Stimulated activated CD4-positive, alpha-beta T cell treated with anti-CD3 and anti-CD28 coated beads, Interleukin-2, amount 100 ng/mL, for 48 hours (primary cell): ENCODE results near the gene FXYD4.

ENCODE experiments used
- DNase-seq, 2 donors: peaks; one replicate each; pipeline ENCODE4 v3.0.0-alpha.2; 2020

Gene FXYD4

DNA sequence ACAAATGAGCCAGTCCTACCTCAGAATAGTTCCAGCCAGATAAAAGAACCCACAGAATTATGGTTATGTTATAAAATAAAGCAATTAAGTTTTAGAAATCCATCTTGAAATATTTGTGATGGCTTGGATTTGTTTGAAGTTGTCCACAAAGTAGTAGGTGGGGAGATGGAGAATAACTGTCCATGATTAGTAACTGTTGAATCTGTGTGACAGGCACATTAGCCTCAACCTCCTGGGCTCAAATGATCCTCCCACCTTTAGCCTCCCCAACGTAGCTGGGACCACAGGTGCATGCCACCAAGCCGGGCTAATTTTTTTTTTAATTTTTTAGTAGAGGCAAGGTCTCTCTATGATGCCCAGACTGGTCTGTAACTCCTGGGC is 27.5 kb downstream of the FXYD4 start:
- no peak for DNase-seq

DNA sequence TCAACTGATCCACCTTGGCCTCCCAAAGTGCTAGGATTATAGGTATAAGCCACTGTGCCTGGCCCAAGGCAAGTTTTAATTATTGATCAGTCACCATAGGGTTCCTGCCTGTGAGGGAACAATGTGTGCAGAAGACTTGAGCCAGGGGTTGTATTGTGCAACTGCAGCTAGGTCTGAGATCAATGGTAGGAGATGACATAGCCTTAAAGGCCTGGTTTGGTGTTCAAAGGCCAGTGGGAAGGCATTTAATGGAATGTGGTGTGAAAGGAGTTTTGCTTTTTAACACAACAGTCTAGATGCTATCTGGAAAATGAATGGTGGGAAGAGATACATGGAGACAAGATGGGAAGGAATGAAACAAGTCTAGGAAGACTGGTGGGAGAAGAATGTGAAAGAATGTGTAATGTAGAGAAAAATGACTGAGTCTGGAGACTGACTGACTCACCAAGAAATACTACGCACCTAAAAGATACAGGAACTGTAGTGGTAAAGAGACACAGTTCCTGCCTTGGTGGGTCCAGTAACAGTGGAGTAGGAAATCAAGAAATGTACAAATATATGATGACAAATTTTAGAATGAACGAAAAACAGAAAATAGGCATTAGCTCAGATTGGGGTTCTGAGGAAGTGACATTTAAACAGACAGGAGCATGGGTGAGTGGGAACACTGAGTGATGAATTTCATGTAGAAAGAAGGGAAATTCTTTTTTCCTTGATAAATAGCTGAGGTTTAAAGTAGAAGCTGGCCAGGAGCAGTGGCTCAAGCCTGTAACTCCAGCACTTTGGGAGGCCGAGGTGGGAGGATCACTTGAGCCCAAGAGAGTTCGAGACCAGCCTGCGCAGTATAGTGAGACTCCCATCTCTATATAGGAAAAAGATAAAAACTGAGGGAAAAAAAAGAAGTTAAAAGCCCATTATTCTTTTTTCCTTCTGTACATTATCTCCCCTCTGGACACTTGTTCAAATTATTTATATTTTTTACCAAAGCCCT is 28.2 kb downstream of the FXYD4 start:
- DNase-seq: no peak

DNA sequence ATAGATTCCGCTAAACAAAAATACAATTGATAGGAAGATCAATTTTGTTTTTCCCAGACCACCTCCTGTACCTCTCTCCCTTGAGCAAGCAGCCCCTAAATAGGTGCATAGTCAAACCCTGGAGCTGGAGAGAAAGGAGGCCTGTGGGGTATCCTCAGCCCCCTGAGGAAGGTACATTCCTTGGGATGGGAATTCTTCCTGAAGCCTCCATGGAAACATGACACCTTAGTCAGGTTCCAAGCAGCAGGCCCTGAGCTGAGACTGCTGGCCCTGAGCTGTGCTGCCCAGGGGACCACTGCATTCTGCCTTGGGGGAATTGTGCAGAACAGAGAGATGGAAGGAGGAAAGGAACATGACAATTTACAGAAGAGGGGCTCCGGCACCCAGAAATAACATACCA is 30.2 kb downstream of the FXYD4 start:
- no peak for DNase-seq

GRCh38 chr10:43402176-43402575 is 30.7 kb downstream of the FXYD4 start:
- DNase-seq: no peak

- DNase-seq: no peak
Measured at GRCh38 chr10:43402880-43403452, 31.5 kb downstream of the FXYD4 start.

- no peak for DNase-seq
Measured at GRCh38 chr10:43403911-43404703, 32.7 kb downstream of the FXYD4 start.

- no peak for DNase-seq
Measured at GRCh38 chr10:43404704-43405084, 33.3 kb downstream of the FXYD4 start.

DNA sequence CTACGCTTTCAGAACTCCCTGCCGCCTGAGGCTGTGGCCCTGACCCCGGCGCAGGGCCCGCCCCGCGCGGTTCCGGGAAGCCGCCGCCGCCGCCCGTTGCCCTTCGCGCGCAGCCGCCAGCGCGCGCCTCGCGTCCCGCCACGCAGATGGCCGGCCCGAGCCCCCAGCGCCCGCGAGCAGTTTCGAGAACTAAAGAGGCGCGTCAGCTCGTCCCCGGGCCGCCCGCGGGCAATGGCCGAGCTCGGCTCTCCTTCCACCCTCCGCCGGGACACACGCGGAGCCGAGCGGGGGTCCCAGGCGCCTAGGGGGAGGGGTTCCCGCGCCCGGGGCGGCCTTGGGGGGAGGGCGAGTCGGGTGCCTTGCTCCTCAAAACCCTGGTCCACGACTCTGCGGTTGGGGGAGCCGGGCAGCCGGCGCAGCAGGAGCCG is 35.7 kb downstream of the FXYD4 start:
- peak; percentile 51 to 60 for DNase-seq

DNA sequence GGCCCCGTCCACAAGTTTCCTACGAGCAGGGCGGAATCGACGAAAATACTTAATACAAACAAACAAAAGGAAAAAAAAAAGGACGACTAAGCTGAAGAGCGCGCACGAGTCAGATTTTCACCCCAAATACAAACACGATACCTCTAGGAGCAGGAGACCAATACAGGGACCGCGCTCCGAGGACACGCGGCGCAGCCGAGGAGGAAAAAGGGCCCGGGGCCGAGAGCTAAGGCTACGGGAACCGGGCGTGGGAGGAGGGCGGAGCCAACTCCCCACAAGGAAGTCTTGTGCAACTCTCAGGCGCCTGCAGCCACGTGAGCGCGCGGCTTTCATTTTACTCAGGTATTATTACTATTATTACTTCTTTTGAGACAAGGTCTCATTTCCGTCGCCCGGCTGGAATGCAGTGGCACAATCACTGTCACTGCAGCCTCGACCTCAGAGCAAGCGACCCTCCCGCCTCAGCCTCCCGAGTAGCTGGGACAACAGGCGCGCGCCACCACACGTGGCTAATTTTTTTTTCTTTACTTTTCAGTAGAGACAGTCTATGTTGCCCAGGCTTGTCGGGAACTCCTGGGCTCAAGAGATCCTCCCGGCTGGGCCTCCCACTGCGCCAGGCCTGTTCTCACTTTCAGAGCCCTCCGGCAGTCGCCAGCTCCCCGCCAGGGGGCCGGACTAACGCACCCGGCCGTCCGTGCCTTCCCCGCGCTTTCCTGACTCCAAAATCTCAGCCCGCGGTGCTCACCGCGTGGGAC is 36.3 kb downstream of the FXYD4 start:
- peak; percentile 85 to 87 for DNase-seq

- DNase-seq: no peak
Measured at GRCh38 chr10:43408331-43408709, 36.9 kb downstream of the FXYD4 start.

GRCh38 chr10:43408710-43409384 is 37.4 kb downstream of the FXYD4 start, which contains the start of gene HNRNPF:
Gene HNRNPF, minus strand, starts transcription at chr10:43409186. Its CDS starts 21,302 bp downstream, at chr10:43387884.
- DNase-seq: peak; percentile 94

GRCh38 chr10:43409385-43410109 is 38.1 kb downstream of the FXYD4 start:
- DNase-seq: peak; percentile 57

GRCh38 chr10:43410345-43410744 is 38.9 kb downstream of the FXYD4 start:
- DNase-seq: no peak

GRCh38 chr10:43411536-43411935 is 40.1 kb downstream of the FXYD4 start:
- no peak for DNase-seq

DNA sequence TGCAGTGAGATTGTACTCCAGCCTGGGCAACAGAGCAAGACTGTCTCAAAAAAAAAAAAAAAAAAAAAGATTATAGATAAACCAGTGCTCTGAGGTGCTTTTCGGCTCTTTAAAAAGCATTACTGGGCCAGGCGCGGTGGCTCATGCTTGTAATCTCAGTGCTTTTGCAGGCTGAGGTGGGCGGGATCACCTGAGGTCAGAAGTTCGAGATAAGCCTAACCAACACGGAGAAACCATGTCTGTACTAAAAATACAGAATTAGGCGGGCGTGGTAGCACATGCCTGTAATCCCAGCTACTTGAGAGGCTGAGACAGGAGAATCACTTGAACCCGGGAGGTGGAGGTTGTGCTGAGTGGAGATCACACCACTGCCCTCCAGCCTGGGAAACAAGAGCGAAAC is 44.1 kb downstream of the FXYD4 start:
- DNase-seq: no peak

GRCh38 chr10:43417950-43418768 is 46.7 kb downstream of the FXYD4 start:
- no peak for DNase-seq

DNA sequence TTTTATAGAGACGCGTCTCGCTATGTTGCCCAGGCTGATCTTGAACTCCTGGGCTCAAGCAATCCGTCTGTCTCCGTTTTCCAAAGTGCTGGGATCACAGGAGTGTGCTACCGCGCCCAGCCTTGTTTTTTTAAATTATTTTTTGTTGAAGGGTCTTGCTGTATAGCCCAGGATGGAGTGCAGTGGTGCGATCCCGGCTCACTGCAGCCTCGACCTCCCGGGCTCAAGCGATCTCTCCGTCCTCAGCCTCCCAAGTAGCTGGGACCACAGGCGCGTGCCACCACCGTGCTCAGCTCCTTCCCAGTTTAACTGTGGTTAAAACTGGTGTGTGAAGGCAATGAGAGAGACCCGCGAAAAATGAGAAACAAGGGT is 48.5 kb downstream of the FXYD4 start:
- DNase-seq: no peak

GRCh38 chr10:43420369-43421200 is 49.1 kb downstream of the FXYD4 start:
- peak; percentile 73 to 78 for DNase-seq

GRCh38 chr10:43421201-43421507 is 49.7 kb downstream of the FXYD4 start:
- DNase-seq: no peak

DNA sequence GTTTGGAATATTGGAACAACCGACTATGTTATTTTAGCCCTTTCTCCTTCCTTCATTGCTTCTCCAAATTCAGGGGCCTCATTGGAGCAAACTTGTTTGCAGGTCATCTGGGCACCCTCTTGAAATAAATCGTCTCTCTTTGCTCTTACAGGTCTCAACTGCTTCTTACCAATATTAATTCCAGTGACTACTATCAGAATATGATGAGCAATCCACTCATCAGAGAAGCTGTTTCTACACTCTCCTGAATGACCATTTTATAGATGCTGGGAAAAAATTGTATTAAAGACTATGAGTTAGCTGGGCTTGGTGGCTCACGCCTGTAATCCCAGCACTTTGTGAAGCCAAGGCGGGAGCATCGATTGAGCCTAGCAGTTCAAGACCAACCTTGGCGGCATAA is 50.1 kb downstream of the FXYD4 start:
- DNase-seq: no peak
